BJ (cell line): ENCODE data around the gene UGT2B17. TPM values are rescaled to one million over a fixed set of nuclear protein-coding genes. Genes with fewer than 3 reads are reported as not detected.

Source experiments
- CTCF ChIA-PET: fragments of 350-600 bp; formaldehyde crosslinking; extraction: SDS; loops from one replicate; lab custom pipeline; 2021; ENCODE audit warnings: antibody characterized with exemption, inconsistent platforms; lab: Yijun Ruan, JAX
- POLR2A ChIA-PET: fragments of 300-600 bp; sonication (Branson Sonifier 250); formaldehyde crosslinking; extraction: SDS; loops from one replicate; lab custom pipeline; 2021; ENCODE audit warnings: antibody characterized with exemption; lab: Charles Lee
- DNase-seq: peaks from one replicate; pipeline ENCODE4 v3.0.0-alpha.2; 2011; ENCODE audit warnings: low read depth
- H3K27me3 ChIP-seq: 2 replicates; pipeline ENCODE4 v1.6.0; 2011; ENCODE audit warnings: low read length; ENCODE audit not compliant: control insufficient read depth, insufficient read depth
- H3K36me3 ChIP-seq: 2 replicates; pipeline ENCODE4 v1.5.1; 2011; ENCODE audit warnings: low read length; ENCODE audit not compliant: control insufficient read depth, insufficient read depth
- H3K4me3 ChIP-seq: 2 replicates; pipeline ENCODE4 v1.5.1; 2011; ENCODE audit warnings: low read depth, mild to moderate bottlenecking, control low read depth, low read length
- CTCF ChIP-seq: IDR thresholded peaks from 2 replicates; pipeline ENCODE4 v1.5.1; 2011; ENCODE audit warnings: low read depth, mild to moderate bottlenecking, control low read depth, inconsistent platforms, low read length, moderate library complexity; ENCODE audit not compliant: insufficient read depth
- polyA plus RNA-seq: library from polyadenylated mRNA; depleted of rRNA; stranded (reverse); fragments of >200 nt; gene quantifications from 2 replicates; pipeline ENCODE4 v1.2.3, GENCODE V29; 2011

UGT2B17 gene
- polyA plus RNA-seq, 1 experiment: not detected

DNA sequence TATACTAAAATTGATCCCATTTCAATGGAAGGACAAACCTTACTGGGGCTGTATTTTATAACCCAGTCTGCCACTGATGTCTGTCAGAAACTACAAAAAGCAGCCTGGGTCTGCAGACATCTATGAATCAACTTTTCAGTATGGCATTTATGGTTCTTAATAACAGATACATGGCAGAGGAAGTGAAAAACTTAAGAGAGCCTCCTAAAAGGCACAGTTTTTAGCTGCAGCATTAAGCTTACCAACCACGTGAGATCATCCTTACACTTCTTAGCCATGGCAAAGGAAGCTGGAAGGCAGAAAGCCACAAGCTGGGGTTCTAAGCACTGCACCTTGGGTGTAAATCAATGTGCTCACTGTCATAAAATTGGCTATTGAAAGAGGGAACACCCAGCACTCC lies 16.6 kb upstream of the UGT2B17 start:
- CTCF ChIA-PET: no interaction called here
- H3K27me3 ChIP-seq: no peaks in the 10 kb centered on the region
- no peak for DNase-seq
- H3K36me3 ChIP-seq: no peaks in the 10 kb centered on the region
- no peak for TF ChIP-seq CTCF
- POLR2A ChIA-PET: no interaction called here
- no peak overlapping the region for H3K4me3 ChIP-seq

DNA sequence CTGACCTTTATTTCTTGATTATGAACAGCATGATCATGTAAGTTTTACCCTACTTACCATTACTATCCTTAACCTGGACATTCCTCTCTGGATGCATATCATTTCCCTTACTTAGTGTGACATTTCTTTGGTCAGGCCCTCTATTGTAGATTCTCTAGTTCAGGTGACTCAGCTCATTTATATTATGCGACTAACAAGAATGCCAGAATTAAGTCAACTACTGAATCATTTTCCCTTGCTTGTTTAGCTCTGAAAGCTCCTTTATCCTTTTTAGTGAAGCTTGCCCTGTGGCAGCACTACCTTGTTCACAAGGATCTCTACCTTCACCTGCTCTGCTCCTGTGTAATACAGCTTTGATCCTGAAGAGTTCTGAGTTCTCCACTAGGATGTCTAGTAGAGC lies 15.1 kb upstream of the UGT2B17 start:
- Histone ChIP-seq H3K36me3 (no peaks in the 10 kb centered on the region), H3K27me3 (no peaks in the 10 kb centered on the region), H3K4me3 (no peak overlapping the region)
- no peak for DNase-seq
- CTCF ChIA-PET: no interaction called here
- POLR2A ChIA-PET: no interaction called here
- no peak for TF ChIP-seq CTCF

DNA sequence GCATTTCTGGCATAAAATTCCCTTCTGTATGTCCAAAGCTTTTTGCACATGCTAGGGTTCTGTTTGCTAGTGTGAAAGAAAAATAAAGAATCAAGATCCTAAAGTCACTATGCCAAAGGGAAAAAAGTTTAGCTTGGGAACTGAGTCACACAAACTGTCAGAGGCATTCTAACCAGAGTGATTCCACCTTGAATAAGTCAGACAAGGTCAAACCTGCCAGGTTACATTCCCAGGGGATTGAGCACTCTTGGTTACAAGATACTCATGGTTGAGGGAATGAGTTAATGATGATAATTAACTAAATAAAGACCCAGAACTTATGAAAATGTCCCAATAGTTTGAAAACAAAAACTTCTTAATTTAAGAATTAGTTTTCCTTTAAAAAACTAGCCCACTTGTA lies 13.7 kb upstream of the UGT2B17 start:
- TF ChIP-seq CTCF: no peak
- CTCF ChIA-PET: no interaction called here

DNA sequence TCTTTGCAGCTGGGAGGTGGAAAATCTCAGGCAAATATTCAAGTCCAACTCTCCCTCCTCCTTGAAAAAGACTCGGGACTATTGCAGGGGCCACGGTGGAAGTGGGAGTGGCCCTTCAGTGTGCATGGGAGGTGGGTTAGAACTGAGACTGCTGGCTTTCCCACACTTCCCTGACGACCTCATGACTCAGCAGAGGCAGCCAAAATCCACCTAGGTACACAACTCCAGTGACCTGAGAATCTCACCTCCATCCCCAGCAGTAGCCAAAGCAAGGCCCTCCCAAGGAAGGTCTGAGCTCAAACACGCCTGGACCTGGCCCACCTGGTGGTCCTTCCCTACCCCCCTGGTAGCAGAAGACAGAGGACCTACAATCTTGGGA lies 6.2 kb upstream of the UGT2B17 start:
- no peak for DNase-seq
- Histone ChIP-seq H3K4me3 (no peak overlapping the region), H3K36me3 (no peaks in the 10 kb centered on the region), H3K27me3 (no peaks in the 10 kb centered on the region)
- CTCF ChIA-PET: no interaction called here
- no peak for TF ChIP-seq CTCF
- POLR2A ChIA-PET: no interaction called here

More for the DNA sequence above, 13.7 kb upstream of the UGT2B17 start:
- no peak for DNase-seq
- POLR2A ChIA-PET: no interaction called here
- Histone ChIP-seq H3K27me3 (no peaks in the 10 kb centered on the region), H3K4me3 (no peak overlapping the region), H3K36me3 (no peaks in the 10 kb centered on the region)

DNA sequence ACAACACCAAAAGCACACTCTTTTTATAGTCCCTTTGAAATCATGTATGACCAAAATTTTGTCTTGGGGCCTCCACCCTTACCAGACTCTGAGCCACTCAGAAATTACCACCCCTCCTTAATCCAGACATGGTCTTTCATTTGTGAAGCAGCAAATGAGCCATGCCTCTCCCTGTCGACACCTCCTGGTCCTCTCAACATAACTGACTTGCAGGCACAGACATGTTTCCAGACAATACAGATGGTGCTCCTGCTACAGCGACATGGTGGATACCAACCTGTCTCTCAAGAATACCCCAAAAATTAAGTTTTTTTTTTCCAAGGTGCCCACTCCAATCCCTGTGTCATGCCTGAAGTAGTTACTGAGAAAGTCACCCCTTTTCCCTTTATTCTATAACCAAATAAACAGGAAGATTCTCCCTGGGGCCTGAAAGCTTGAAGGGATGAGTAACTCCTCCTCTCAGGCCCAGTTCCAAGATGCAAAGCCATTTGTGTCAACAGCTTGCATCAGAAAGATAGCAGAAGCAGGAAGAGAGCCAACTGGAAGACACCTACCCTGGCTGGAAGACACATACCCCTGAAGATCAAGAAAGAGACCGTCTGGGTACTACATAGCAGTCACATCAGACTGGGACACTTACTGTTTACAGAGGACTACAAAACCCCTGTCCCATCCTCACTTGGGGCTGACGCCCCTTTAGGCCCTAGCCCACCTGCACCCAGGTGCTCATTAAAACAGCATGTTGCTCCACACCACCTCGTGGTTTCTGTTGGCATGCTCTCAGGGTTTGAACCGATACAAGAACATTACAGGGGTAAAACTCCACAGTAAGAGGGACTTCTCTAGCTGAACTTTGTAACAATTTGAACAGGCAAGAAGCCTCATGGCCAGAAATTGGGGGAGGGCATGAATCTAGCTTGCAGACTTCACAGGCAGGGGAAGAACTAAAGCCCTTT lies 5.5 kb upstream of the UGT2B17 start:
- TF ChIP-seq CTCF: no peak
- Histone ChIP-seq H3K4me3 (no peak overlapping the region), H3K36me3 (no peaks in the 10 kb centered on the region), H3K27me3 (no peaks in the 10 kb centered on the region)
- no peak for DNase-seq
- POLR2A ChIA-PET: no interaction called here
- CTCF ChIA-PET: no interaction called here
